ENCODE results near the gene SMOC2. TPM values are rescaled to one million over a fixed set of nuclear protein-coding genes. Genes with fewer than 3 reads are reported as not detected.

SMOC2 gene
- total and polyA plus RNA-seq, 12 donors: 6.6 to 39.1 (median 17.6) TPM

GRCh38 chr6:168438783-168439520 lies 2.0 kb upstream of the SMOC2 start:
- H3K27ac ChIP-seq: peak overlapping the region in 5 of 10 donors; percentile 16 to 76 (median 71)
- no peaks in the 10 kb centered on the region for H3K36me3 ChIP-seq
- 69 to 74% methylated on average over 4 of the region's 4 CpGs for whole genome bisulfite sequencing, 2 donors
- ATAC-seq (no peak), DNase-seq (no peak)
- H3K27me3 ChIP-seq: peaks cover 12 to 77% (median 52%) of the 10 kb centered on the region in 7 donors
- H3K4me1 ChIP-seq: peaks cover 0 to 32% (median 3%) of the 10 kb centered on the region in 9 donors
- TF ChIP-seq, protein P1, sequence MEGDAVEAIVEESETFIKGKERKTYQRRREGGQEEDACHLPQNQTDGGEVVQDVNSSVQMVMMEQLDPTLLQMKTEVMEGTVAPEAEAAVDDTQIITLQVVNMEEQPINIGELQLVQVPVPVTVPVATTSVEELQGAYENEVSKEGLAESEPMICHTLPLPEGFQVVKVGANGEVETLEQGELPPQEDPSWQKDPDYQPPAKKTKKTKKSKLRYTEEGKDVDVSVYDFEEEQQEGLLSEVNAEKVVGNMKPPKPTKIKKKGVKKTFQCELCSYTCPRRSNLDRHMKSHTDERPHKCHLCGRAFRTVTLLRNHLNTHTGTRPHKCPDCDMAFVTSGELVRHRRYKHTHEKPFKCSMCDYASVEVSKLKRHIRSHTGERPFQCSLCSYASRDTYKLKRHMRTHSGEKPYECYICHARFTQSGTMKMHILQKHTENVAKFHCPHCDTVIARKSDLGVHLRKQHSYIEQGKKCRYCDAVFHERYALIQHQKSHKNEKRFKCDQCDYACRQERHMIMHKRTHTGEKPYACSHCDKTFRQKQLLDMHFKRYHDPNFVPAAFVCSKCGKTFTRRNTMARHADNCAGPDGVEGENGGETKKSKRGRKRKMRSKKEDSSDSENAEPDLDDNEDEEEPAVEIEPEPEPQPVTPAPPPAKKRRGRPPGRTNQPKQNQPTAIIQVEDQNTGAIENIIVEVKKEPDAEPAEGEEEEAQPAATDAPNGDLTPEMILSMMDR (IDR thresholded peaks at IDR 0.05): no peak
- intact Hi-C loops (cut with DNase I): no loop called here
- H3K4me3 ChIP-seq: no peak overlapping the region
- H3K9me3 ChIP-seq: peaks cover 0 to 6% (median 0%) of the 10 kb centered on the region in 11 donors

- 35 to 40% methylated on average over 8 of the region's 8 CpGs for WGBS, 2 donors
- TF ChIP-seq, protein P1 (IDR thresholded peaks at IDR 0.05): no peak
- peaks cover 0 to 32% (median 3%) of the 10 kb centered on the region in 9 donors for H3K4me1 ChIP-seq
- H3K27ac ChIP-seq: peak overlapping the region in 8 of 10 donors; percentile 27 to 76 (median 70)
- DNase-seq (no peak), ATAC-seq (peak in 7 of 8 donors; percentile 16 to 60 (median 31))
- H3K27me3 ChIP-seq: peaks cover 12 to 77% (median 56%) of the 10 kb centered on the region in 7 donors
- no peaks in the 10 kb centered on the region for H3K36me3 ChIP-seq
- H3K4me3 ChIP-seq: peak overlapping the region in 3 of 10 donors; percentile 66 to 67 (median 67)
- intact Hi-C loops (cut with DNase I): loop anchor here in 2 of 10 donors (5.0 to 10.0 kb wide), 2 partner anchors 65 to 68 kb away; no protein-coding TSS in a partner anchor
- peaks cover 0 to 6% (median 0%) of the 10 kb centered on the region in 11 donors for H3K9me3 ChIP-seq
Observed at GRCh38 chr6:168439794-168440450, 1.1 kb upstream of the SMOC2 start.

DNA sequence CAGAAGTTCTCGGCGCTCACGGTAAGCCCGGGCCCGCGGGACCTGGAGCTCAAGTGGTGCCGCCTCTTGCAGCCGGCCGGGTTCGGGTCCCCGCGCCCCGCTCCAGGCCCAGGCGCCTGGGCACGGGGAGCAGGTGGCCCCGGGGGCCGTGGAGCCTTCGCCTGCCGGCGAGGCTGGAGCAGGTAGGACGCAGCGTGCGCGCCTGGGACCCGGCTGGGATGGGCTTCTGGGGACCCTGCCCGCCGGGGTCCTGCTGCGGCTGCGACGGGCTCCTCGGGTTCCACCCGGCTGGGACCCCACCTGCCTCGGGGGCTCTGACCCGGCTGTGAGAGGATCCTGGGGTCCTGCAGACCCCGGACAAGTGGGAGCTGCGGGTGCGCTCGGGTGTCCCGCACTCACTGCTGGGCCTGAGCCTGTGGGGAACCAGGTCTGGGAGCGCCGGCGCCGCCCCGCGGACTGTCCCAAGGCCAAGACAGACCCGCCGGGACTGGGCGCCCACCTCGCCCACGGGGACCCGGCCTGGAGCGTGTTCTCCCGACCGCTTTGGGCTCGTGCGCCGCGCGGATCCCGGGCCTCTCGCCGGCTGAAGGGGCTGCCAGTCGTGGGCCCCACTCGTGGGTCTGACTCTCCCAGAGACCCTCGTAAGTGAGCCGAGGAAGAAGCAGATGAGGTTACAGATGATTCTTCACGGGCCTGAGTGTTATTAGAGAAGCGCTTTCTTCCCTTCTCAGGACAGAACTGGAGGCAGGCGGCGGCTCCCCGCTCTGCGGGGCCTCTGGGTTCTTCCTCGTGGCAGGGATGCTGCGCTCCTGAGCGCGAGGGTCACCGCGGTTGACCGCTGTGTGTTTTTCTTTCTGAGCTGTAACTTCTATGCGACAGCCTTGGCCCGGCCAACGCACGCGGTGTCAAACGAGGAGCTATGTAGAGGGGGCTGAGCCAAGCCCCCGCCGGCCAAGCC lies 729 bp downstream of the SMOC2 start:
- intact Hi-C loops (cut with DNase I): loop anchor here in 2 of 10 donors (5.0 to 10.0 kb wide), 2 partner anchors 67 to 69 kb away; no protein-coding TSS in a partner anchor
- 1% methylated on average over 85 to 87 of the region's 87 CpGs for WGBS, 2 donors
- H3K27ac ChIP-seq: peak overlapping the region in 8 of 10 donors; percentile 26 to 76 (median 70)
- H3K9me3 ChIP-seq: no peaks in the 10 kb centered on the region
- peak overlapping the region; percentile 33 to 68 (median 64) for H3K4me3 ChIP-seq
- H3K36me3 ChIP-seq: no peaks in the 10 kb centered on the region
- peaks cover 12 to 80% (median 60%) of the 10 kb centered on the region in 7 donors for H3K27me3 ChIP-seq
- ATAC-seq (peak; percentile 19 to 64 (median 50)), DNase-seq (no peak)
- peaks cover 0 to 32% (median 8%) of the 10 kb centered on the region in 9 donors for H3K4me1 ChIP-seq
- TF ChIP-seq, protein P1 (IDR thresholded peaks at IDR 0.05): no peak
